ENCODE data around the gene AVPI1.
"Not testable (repeated sequence)": the region's sequence is repeated elsewhere in the genome, so short reads cannot be mapped to it uniquely, and the experiment has no call there.

Gene AVPI1

DNA sequence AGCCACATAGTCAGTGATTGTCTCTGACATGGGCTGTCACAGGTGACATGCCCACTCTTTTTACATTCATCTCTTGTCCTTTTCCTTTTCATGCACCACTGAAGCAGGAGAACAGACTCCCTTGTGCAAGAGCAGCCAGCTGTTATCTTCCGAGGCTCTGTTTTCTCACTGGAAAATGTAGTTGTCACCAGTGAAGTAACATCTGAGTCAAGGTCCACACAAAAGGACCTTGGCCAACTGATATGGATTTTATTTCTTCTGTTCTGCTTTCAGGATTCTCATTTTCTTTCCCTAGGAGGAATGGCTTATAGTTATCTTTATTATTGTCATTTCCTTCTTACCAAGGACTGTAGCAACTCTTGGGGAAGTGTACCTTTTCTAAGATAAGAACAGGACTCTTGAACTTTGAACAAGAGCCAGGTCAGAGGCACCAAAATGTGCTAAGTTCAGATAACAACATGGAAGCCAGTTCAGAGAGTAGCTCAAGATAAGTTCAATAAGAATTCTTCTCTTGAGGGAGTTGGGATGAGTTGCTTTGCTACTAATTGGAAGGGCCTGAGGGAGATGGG lies 22.7 kb downstream of the AVPI1 start:
- Histone ChIP-seq H3K4me3 (no peak overlapping the region), H3K27ac (no peak overlapping the region)
- TF ChIP-seq, protein P1, sequence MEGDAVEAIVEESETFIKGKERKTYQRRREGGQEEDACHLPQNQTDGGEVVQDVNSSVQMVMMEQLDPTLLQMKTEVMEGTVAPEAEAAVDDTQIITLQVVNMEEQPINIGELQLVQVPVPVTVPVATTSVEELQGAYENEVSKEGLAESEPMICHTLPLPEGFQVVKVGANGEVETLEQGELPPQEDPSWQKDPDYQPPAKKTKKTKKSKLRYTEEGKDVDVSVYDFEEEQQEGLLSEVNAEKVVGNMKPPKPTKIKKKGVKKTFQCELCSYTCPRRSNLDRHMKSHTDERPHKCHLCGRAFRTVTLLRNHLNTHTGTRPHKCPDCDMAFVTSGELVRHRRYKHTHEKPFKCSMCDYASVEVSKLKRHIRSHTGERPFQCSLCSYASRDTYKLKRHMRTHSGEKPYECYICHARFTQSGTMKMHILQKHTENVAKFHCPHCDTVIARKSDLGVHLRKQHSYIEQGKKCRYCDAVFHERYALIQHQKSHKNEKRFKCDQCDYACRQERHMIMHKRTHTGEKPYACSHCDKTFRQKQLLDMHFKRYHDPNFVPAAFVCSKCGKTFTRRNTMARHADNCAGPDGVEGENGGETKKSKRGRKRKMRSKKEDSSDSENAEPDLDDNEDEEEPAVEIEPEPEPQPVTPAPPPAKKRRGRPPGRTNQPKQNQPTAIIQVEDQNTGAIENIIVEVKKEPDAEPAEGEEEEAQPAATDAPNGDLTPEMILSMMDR (IDR thresholded peaks at IDR 0.05) = no peak
- DNase-seq (ENCODE audit: low spot score) = no peak

DNA sequence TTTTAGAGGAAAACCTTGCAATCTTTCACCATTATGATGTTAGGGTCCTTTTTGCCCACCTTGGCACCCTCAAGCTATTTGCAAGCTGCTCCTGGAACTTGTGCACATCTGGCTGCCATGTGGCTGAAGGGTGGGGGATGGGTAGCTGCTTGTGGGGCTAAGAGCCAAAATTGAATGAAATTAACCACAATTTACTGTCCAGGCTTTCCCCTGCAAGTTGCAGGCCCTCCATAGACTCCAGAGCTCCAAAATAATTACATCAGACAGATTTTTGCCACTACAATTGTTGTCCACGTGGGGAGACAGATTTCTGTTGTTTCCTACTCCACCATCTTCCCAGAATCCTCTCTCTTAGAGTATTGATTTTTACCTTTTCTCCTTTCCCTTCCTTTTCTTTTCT lies 27.5 kb downstream of the AVPI1 start:
- no peak overlapping the region for H3K27ac ChIP-seq
- TF ChIP-seq, protein P1 (IDR thresholded peaks at IDR 0.05) = no peak
- no peak for DNase-seq (ENCODE audit: low spot score)
- no peak overlapping the region for H3K4me3 ChIP-seq

DNA sequence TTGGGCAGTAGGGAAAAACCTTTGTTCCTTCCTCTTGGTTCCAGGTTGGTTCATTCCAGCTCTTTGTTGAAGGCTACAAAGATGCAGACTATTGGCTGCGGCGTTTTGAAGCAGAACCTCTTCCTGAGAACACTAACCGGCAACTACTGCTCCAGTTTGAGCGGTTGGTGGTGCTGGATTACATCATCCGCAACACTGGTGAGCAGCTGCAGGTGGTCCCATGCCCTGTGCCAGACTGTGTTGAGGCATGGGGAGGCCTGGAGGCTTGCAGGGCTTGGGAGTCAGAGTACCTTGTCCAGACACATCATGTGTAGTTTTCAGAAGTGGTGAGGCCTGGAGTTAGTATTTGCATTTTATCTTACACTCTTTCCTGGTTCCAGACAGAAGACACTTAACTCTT lies 30.3 kb downstream of the AVPI1 start:
- TF ChIP-seq, protein P1 (IDR thresholded peaks at IDR 0.05) = no peak
- no peak overlapping the region for H3K27ac ChIP-seq
- no peak for DNase-seq (ENCODE audit: low spot score)
- H3K4me3 ChIP-seq = no peak overlapping the region

DNA sequence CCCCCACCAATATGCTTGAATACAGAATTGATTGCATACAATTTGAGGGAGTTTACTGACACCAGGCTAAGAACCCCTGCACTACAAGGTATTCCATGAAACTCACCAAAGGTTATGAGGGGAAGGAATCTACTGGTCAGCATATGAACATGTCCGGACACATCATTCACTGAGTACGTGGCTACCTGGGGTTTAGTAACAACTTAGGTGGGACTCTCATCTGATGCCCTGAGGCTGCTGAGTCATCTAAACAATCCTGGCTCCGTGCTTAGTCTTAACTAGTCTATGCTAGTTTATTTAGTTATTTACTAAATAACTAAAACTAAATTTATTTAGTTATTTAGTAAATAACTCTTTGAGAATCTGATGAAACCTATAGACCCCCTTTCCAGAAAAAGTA lies 35.3 kb downstream of the AVPI1 start:
- no peak for DNase-seq (ENCODE audit: low spot score)
- TF ChIP-seq, protein P1 (IDR thresholded peaks at IDR 0.05) = no peak
- Histone ChIP-seq H3K27ac (no peak overlapping the region), H3K4me3 (no peak overlapping the region)

DNA sequence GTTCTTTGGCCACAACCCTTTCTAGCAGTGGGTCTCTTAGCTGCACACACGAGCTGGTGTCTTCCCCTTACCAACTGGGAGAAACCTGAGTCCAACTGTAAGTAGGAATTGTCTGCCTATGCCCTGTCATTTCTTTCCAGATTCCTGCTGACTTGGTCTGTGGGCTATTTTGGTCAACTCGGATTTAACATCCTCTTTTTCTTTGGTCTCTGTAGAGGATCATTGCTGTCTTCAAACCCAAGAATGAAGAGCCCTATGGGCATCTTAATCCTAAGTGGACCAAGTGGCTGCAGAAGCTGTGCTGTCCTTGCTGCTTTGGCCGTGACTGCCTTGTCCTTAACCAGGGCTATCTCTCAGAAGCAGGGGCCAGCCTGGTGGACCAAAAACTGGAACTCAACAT lies 36.3 kb downstream of the AVPI1 start:
- no peak for DNase-seq (ENCODE audit: low spot score)
- TF ChIP-seq, protein P1 (IDR thresholded peaks at IDR 0.05) = no peak
- Histone ChIP-seq H3K27ac (peak overlapping the region in 1 of 2 donors; percentile 60), H3K4me3 (no peak overlapping the region)

DNA sequence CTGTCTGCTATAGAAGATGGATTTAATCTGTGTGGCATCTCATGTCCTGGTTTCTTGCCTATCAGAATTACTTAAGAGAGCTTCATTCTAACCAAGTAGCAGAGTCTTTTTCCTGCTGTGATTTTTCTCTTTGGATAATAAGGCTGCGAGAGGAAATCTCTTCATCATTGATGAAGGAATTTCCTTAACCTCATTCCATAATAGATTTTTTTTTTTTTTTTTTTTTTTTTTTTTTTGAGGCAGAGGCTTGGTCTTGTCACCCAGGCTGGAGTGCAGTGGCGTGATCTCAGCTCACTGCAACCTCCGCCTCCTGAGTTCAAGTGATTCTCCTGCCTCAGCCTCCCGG lies 37.7 kb downstream of the AVPI1 start:
- not testable (repeated sequence) for DNase-seq (ENCODE audit: low spot score); H3K4me3 ChIP-seq
- peak overlapping the region in 1 of 2 donors; percentile 62 for H3K27ac ChIP-seq

DNA sequence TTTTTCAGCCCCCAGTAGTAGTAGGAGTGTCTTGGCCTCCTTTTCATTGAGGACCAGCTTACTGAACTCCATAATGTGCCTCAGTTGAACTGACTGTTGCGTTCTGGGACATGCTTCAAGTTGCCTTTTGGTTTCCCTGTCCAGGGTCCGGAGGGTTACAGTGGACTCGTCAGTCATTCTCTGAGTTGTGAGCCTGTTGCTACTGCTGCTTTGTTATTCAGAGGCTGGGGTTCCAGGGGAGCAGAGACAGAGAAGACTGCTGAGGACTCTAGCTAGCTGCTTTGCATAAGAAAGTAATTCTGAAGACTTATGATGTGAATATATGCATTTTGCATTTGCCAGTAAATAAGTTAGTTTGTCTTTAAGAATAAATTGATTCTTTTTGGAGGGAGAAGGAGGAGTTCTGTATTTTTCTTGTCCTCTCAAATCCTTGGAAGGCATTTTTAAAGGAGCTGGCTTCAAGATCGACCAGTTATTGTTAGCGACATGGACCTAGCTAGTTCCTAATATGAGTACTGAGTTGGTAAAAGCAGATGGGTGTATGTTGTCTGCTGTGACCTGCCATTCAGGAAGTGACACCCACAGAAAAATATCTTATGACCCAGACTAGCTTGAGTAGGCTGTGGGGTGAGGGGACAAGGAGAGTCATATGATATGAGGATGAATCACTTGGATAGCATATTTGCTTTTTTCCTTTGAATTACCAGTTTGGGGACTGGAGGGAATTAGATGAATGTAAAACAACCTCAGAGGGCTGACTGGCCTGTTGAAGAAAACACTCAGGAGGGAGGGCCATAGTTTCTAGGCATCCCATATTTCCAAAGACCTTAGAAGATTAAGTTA lies 38.3 kb downstream of the AVPI1 start:
- TF ChIP-seq, protein P1 (IDR thresholded peaks at IDR 0.05) = no peak
- H3K27ac ChIP-seq = peak overlapping the region; percentile 37 to 56
- no peak overlapping the region for H3K4me3 ChIP-seq
- DNase-seq (ENCODE audit: low spot score) = no peak
